Activated CD4-positive, alpha-beta T cell treated with anti-CD3 and anti-CD28 coated beads for 36 hours (primary cell): ENCODE measurements around the gene RHOBTB3. TPM values are rescaled to one million over a fixed set of nuclear protein-coding genes. Genes with fewer than 3 reads are reported as not detected.

Source experiments
- ATAC-seq: fragments of 200-7000 bp; cut with Tn5 transposase; one replicate; pipeline ENCODE4 v1.10.0; 2021; ENCODE audit warnings: mild to moderate bottlenecking, moderate library complexity
- CTCF ChIA-PET: fragments of 350-600 bp; sonication (Branson Sonifier 250); formaldehyde crosslinking; loops from one replicate; lab custom pipeline; 2021; ENCODE audit warnings: antibody characterized with exemption; lab: Charles Lee
- POLR2A ChIA-PET: fragments of 350-600 bp; sonication (Branson Sonifier 250); formaldehyde crosslinking; loops from one replicate; lab custom pipeline; 2021; ENCODE audit warnings: antibody characterized with exemption, inconsistent platforms; lab: Charles Lee
- DNase-seq: peaks from one replicate; pipeline ENCODE4 v3.0.0-alpha.2; 2020
- H3K27ac Mint-ChIP-seq: one replicate; pipeline ENCODE4 v1.8.0; 2021; ENCODE audit warnings: mixed read lengths
- H3K27me3 Mint-ChIP-seq: one replicate; pipeline ENCODE4 v1.8.0; 2021; ENCODE audit warnings: mixed read lengths
- H3K36me3 Mint-ChIP-seq: one replicate; pipeline ENCODE4 v1.8.0; 2021; ENCODE audit warnings: low read depth, mixed read lengths
- H3K4me1 Mint-ChIP-seq: one replicate; pipeline ENCODE4 v1.8.0; 2021; ENCODE audit warnings: mixed read lengths
- H3K4me3 Mint-ChIP-seq: one replicate; pipeline ENCODE4 v1.8.0; 2021; ENCODE audit warnings: mild to moderate bottlenecking, moderate library complexity, mixed read lengths
- H3K9me3 Mint-ChIP-seq: one replicate; pipeline ENCODE4 v1.8.0; 2021; ENCODE audit warnings: low read depth, mixed read lengths
- intact Hi-C, 2 experiments: fragments of 100-400 bp; cut with DNase I in 1 of 2; cut with micrococcal nuclease in 1 of 2; formaldehyde crosslinking; loops; one replicate each; pipeline versions ENCODE4 v1.14.2 to v1.15.1; 2022 to 2024; cut with DNase I, micrococcal nuclease
- total RNA-seq, 2 experiments: library from RNA; stranded (reverse); gene quantifications; one replicate each; pipeline ENCODE4 v1.2.3, GENCODE V29; 2021

The RHOBTB3 gene
- total RNA-seq, 2 experiments from 2014 or later = 3.3 to 3.5 TPM

DNA sequence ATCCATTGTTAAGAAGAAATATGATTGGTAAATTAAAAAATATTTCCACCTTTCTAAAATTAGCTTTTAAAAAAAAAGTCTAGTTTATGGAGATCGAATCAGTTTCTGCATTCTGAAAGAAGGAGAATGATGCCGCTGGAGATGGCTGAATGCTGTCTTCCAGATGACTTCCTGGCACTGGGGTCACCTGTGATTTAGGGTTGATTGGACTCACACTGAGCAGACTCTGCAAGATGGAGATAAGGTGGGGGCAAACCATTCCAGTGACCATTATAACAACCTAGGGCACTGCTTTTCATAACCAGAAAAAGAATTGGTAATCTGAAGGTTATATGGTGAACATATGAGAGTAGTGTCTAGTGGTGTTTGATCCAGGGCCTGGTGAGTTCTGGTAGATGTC, 40.8 kb downstream of the RHOBTB3 start:
- ATAC-seq (no peak), DNase-seq (no peak)
- Mint-ChIP-seq H3K4me1 (no peaks in the 10 kb centered on the region), H3K4me3 (no peak overlapping the region), H3K36me3 (no peaks in the 10 kb centered on the region), H3K27ac (no peak overlapping the region), H3K27me3 (no peaks in the 10 kb centered on the region), H3K9me3 (no peaks in the 10 kb centered on the region)
- intact Hi-C loops = no loop called here
- CTCF ChIA-PET = interaction anchor here (0.7 to 6.5 kb wide), 3 partner anchors 10 to 108 kb away, joined by 3 to 68 read pairs (median 3); no protein-coding TSS in a partner anchor
- POLR2A ChIA-PET = no interaction called here

DNA sequence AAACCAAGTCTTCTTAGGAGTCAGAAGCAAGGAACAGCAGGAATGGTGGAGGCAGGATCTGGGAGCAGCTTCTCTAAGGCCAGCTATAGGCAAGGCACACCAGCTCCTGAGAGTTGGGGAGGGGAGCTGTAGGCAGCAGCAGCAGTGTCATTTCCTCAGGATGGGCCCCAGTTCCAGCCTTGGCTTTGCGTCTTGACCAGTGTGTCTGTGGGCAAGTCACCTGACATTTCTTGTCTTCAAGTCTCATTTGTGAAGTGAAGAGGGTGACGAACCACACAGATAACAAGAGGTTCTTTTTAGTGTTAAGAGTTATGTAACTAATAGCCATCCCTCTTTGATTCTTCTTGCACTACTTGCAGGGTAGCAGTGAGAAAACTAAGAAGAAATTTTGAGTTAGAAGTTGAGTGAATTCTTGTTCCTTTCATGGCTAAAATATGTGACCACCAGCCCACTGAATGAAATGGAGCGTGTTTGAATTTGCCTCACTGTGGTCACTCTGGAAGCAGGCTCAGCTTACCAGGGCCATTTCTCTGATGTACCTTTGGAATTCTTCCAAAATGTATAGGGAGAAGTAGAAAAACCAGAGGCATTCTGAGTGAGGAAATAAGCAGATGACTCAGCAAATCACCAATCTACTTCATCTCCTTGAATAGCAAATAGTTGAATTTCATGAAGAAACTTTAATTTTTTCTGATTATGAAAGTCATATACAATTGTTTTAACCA, 42.4 kb downstream of the RHOBTB3 start:
- no peaks in the 10 kb centered on the region for H3K27me3 Mint-ChIP-seq
- DNase-seq = no peak
- no peak overlapping the region for H3K27ac Mint-ChIP-seq
- H3K4me1 Mint-ChIP-seq = no peaks in the 10 kb centered on the region
- no peaks in the 10 kb centered on the region for H3K36me3 Mint-ChIP-seq
- intact Hi-C loops = no loop called here
- H3K9me3 Mint-ChIP-seq = no peaks in the 10 kb centered on the region
- H3K4me3 Mint-ChIP-seq = no peak overlapping the region
- ChIA-PET CTCF (interaction anchor here (6.5 kb wide), 1 partner anchor 8 kb away, joined by 68 read pairs; no protein-coding TSS in a partner anchor), POLR2A (no interaction called here)
- ATAC-seq = no peak

DNA sequence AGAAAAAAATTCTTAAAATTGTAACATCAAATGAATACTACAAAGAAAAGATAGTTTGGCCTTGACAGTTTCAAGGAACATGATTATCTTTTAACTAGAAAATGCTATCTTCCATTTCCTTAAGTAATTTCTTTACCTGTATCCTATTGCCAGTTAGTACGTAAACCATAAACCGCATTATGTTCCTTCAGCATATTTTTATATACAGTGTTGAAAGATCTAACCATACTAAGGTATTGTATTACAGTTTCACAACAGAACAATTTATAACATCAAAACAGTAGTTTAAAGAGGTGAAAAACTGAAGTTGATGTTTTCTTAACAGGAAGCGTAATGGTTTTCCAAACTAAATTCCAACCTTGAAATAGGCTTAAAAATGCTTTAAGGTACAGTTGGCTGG, 46.3 kb downstream of the RHOBTB3 start:
- ChIA-PET CTCF (interaction anchor here (0.6 to 2.3 kb wide), 6 partner anchors 69 to 158 kb away, joined by 3 to 9 read pairs (median 4); no protein-coding TSS in a partner anchor), POLR2A (interaction anchor here (0.7 kb wide), 1 partner anchor 874 kb away, joined by 6 read pairs; no protein-coding TSS in a partner anchor)
- peaks cover 5% of the 10 kb centered on the region for H3K4me1 Mint-ChIP-seq
- DNase-seq (no peak), ATAC-seq (no peak)
- intact Hi-C loops = no loop called here
- H3K4me3 Mint-ChIP-seq = no peak overlapping the region
- no peaks in the 10 kb centered on the region for H3K27me3 Mint-ChIP-seq
- no peak overlapping the region for H3K27ac Mint-ChIP-seq
- no peaks in the 10 kb centered on the region for H3K36me3 Mint-ChIP-seq
- no peaks in the 10 kb centered on the region for H3K9me3 Mint-ChIP-seq

DNA sequence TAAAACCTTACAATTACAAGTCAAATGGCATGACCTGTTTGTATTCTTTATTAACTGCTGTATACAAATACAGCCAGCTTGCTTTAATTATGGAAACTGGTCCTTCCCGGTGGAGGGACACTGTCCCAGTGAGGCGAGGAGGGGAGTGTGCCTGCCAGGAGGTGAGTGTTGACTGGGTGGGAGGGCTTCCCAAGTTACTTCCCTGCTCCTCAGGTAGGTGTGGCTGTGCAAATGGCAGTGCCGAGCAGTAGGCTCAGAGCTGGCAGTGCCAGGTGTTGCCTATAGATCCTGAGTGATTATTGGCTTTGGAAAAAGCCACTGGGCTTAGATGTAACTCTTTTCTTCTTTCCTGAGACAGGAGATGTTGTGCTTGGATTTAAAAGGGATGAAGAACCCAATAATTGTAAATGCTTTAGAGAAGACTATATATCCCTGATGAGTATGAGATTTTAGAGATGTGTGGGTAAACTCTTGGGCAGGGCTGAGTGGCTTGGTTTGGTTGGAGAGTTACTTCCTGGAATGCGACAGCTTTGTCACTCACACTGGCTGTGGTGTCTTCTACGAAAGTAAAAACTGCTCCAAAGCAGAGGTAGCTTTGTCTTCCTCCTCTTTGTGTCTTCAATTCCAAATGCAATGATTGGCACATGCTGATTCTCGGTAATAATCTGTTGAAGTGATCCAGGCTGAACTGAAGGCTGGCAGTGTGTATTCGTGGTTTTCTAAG, 47.7 kb downstream of the RHOBTB3 start:
- Mint-ChIP-seq H3K27ac (no peak overlapping the region), H3K9me3 (no peaks in the 10 kb centered on the region), H3K27me3 (no peaks in the 10 kb centered on the region), H3K4me3 (no peak overlapping the region), H3K36me3 (no peaks in the 10 kb centered on the region), H3K4me1 (peaks cover 5% of the 10 kb centered on the region)
- DNase-seq = no peak
- ChIA-PET CTCF (interaction anchor here (0.6 to 2.1 kb wide), 6 partner anchors 55 to 135 kb away, joined by 3 to 23 read pairs (median 4); no protein-coding TSS in a partner anchor), POLR2A (interaction anchor here (0.6 kb wide), 1 partner anchor 404 kb away, joined by 3 read pairs; no protein-coding TSS in a partner anchor)
- intact Hi-C loops = no loop called here
- ATAC-seq = no peak

DNA sequence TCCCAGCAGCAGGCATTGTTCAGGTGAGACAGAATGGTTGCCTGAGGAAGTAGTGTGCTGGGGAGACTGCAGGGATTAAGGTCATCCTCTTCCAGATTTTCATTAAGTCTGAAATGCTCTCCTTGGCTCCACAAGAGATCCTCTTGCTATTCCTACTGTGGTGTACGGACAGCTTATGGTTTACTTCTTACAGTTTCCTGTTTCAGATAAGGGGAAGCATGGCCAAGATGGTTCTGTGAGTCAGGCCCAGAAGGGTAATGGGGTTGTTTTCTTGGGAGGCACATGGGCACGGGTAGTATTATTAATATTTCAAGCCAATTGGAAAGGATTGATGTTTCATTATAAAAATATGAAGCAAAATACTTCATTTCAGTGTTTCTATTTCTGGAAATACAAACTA, 48.5 kb downstream of the RHOBTB3 start:
- no peaks in the 10 kb centered on the region for H3K36me3 Mint-ChIP-seq
- H3K9me3 Mint-ChIP-seq = no peaks in the 10 kb centered on the region
- ChIA-PET CTCF (interaction anchor here (1.1 to 2.1 kb wide), 4 partner anchors 56 to 115 kb away, joined by 3 to 23 read pairs (median 5); no protein-coding TSS in a partner anchor), POLR2A (no interaction called here)
- no peak overlapping the region for H3K27ac Mint-ChIP-seq
- H3K27me3 Mint-ChIP-seq = no peaks in the 10 kb centered on the region
- H3K4me3 Mint-ChIP-seq = no peak overlapping the region
- ATAC-seq (no peak), DNase-seq (no peak)
- intact Hi-C loops = loop anchor here in 1 of 2 experiments (2.0 kb wide), 1 partner anchor 557 kb away; no protein-coding TSS in a partner anchor
- peaks cover 5% of the 10 kb centered on the region for H3K4me1 Mint-ChIP-seq

DNA sequence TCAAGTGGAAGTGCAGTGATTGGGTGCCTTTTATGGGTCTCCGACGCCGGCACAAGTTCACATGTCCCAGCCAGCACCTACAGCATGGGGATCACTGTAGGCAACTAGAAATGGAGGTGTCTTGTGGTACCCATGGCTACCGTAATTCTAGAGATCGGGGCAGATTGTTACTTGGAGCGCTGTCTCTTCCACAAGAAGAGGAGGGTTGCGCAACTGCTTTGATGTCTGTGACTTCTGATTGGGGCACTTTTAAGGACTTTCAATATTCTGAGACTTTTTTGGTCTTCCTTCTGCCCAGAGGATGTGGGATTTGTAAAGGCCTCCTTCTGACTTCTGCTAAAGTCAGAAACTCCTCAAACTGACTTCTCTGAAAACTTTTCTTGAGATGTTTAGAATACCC, 49.5 kb downstream of the RHOBTB3 start:
- intact Hi-C loops = loop anchor here in 1 of 2 experiments (2.0 kb wide), 1 partner anchor 556 kb away; no protein-coding TSS in a partner anchor
- Mint-ChIP-seq H3K36me3 (no peaks in the 10 kb centered on the region), H3K4me3 (no peak overlapping the region), H3K9me3 (no peaks in the 10 kb centered on the region), H3K27ac (no peak overlapping the region), H3K4me1 (peaks cover 5% of the 10 kb centered on the region), H3K27me3 (no peaks in the 10 kb centered on the region)
- POLR2A ChIA-PET = interaction anchor here (1.0 to 1.1 kb wide), 2 partner anchors 26 to 67 kb away, joined by 3 to 4 read pairs; no protein-coding TSS in a partner anchor
- CTCF ChIA-PET = interaction anchor here (0.6 to 7.2 kb wide), 46 partner anchors 9 to 560 kb away, joined by 3 to 142 read pairs (median 8); partner anchors contain the start of genes GLRX, RFESD and RHOBTB3
- ATAC-seq (no peak), DNase-seq (no peak)

DNA sequence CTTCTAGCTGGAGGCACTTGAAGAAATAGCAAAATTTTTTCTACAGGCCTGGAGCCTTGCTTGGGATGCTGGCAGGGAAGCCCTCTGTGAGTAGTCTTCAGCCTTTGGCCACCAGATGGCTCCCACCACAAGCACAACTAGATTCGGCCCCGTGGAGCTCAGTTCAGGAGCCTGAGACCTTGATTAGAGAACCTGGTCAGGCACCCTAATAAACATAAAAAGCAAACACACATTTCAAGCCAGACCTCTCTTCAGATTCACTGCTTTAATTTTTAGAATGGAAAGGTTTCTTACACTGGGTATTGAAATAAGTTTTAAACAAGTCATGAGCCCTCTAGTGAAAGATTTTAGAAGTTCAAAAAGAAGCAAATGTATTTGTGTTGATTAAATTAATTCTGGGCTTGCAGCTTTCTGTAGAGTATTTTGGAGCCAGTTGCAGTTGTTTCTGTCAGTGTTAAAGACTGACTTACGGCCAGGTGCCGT, 50.0 kb downstream of the RHOBTB3 start:
- peak; percentile 84 for DNase-seq
- Mint-ChIP-seq H3K36me3 (no peaks in the 10 kb centered on the region), H3K27me3 (no peaks in the 10 kb centered on the region), H3K4me3 (no peak overlapping the region), H3K27ac (peak overlapping the region; percentile 12), H3K9me3 (no peaks in the 10 kb centered on the region), H3K4me1 (peaks cover 5% of the 10 kb centered on the region)
- intact Hi-C loops = loop anchor here (1.0 to 2.0 kb wide), 6 partner anchors 62 to 556 kb away; no protein-coding TSS in a partner anchor
- ChIA-PET POLR2A (interaction anchor here (1.0 to 1.1 kb wide), 2 partner anchors 25 to 67 kb away, joined by 3 to 4 read pairs; no protein-coding TSS in a partner anchor), CTCF (interaction anchor here (0.5 to 7.2 kb wide), 67 partner anchors 8 to 559 kb away, joined by 3 to 142 read pairs (median 5); partner anchors contain the start of genes GLRX, RFESD and RHOBTB3)
- ATAC-seq = peak; percentile 99

DNA sequence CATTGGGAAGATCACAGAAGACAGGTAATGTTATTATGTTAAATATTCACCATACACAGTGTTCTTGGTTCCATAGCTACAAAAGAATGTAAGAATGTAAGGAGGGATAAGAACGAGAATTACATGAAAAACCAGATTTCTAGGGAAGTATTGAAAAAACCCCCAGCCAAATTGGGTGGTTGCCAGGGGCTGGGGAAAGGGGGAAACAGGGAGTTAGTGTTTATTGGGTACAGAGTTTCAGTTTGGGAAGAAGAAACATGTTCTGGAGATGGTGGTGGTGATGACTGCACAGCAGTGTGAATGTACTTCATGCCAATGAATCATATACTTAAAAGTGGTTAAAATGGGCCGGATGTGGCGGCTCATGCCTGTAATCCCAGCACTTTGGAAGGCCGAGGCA, 51.0 kb downstream of the RHOBTB3 start:
- H3K9me3 Mint-ChIP-seq = no peaks in the 10 kb centered on the region
- ATAC-seq (no peak), DNase-seq (no peak)
- H3K36me3 Mint-ChIP-seq = no peaks in the 10 kb centered on the region
- no peak overlapping the region for H3K27ac Mint-ChIP-seq
- POLR2A ChIA-PET = no interaction called here
- intact Hi-C loops = no loop called here
- no peaks in the 10 kb centered on the region for H3K27me3 Mint-ChIP-seq
- CTCF ChIA-PET = interaction anchor here (0.6 to 7.2 kb wide), 45 partner anchors 7 to 557 kb away, joined by 3 to 142 read pairs (median 7); partner anchors contain the start of genes GLRX, RFESD and RHOBTB3
- peaks cover 5% of the 10 kb centered on the region for H3K4me1 Mint-ChIP-seq
- H3K4me3 Mint-ChIP-seq = no peak overlapping the region

DNA sequence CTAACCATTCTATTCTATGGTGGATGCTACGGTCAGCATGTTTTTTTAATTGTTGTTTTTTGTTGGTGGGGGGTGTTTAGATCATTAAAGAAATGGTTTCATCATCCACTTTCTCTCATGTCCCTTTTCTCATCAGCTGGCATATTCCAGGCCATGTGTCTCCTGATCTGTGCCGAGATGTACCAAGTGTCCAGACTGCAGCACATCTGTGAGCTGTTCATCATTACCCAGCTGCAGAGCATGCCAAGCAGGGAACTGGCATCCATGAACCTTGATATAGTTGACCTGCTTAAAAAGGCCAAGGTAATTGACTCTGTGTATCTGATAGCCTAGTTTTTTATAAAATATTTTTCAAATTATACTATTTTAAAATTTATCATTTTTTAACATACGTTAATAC, 52.5 kb downstream of the RHOBTB3 start:
- DNase-seq (no peak), ATAC-seq (no peak)
- intact Hi-C loops = no loop called here
- Mint-ChIP-seq H3K27me3 (no peaks in the 10 kb centered on the region), H3K4me3 (no peak overlapping the region), H3K9me3 (no peaks in the 10 kb centered on the region), H3K4me1 (peaks cover 5% of the 10 kb centered on the region), H3K36me3 (no peaks in the 10 kb centered on the region), H3K27ac (no peak overlapping the region)
- ChIA-PET POLR2A (no interaction called here), CTCF (interaction anchor here (1.0 to 7.2 kb wide), 8 partner anchors 24 to 120 kb away, joined by 3 to 142 read pairs (median 23); partner anchors contain the start of gene GLRX)

DNA sequence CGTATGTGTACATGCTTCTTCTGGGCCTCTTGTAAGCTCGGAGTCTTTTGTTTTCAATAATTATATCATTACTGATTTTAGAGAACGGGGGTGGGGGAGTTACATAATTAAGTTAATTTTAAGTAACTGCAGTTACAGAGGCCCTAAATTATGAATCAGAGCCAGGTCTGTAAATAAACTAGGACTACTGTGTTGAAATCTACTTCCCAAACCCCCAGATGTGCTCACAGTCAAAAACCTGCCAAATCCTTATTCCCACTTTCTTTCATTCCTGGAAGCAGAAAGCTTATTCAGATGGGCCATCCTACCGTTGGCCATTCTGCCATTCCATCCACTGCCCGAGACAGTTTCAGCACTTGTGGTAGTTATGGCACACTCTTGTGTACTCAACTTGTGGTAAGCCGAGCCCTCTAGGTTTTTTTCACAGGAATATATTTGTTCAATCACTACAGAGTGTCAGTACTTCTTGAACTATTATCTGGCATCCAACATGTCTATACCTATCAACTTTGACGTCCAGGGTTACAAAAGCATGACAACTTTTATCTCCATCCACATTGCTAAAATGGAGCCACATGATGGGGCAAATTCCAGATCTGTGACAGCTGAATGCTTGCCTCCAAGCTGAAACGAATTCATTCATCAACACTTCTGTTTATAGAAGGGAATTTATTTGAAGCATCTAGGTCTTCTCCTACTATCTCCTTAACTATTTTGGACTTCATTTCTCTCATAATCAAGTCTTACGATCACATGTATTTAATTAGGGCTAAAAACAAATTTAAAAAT, 53.6 kb downstream of the RHOBTB3 start:
- ATAC-seq (no peak), DNase-seq (no peak)
- Mint-ChIP-seq H3K4me1 (peaks cover 5% of the 10 kb centered on the region), H3K4me3 (no peak overlapping the region), H3K27me3 (no peaks in the 10 kb centered on the region), H3K27ac (no peak overlapping the region), H3K36me3 (no peaks in the 10 kb centered on the region), H3K9me3 (no peaks in the 10 kb centered on the region)
- intact Hi-C loops = no loop called here
- POLR2A ChIA-PET = no interaction called here
- CTCF ChIA-PET = interaction anchor here (1.2 to 7.2 kb wide), 4 partner anchors 36 to 550 kb away, joined by 3 to 142 read pairs (median 47); partner anchors contain the start of gene GLRX
